Right ventricle myocardium inferior (tissue), 1 donor: Measurements from ENCODE around the gene IDH1. TPM values are rescaled to one million over a fixed set of nuclear protein-coding genes. Genes with fewer than 3 reads are reported as not detected.
"Not testable (repeated sequence)": the region's sequence is repeated elsewhere in the genome, so short reads cannot be mapped to it uniquely, and the experiment has no call there.

Experiments
- ATAC-seq: fragments of 200-7000 bp; cut with Tn5 transposase; one replicate; pipeline ENCODE4 v1.9.1; 2020; ENCODE audit warnings: mild to moderate bottlenecking, moderate library complexity
- DNase-seq: peaks from one replicate; pipeline ENCODE4 v3.0.0; 2021; ENCODE audit errors: missing footprints
- intact Hi-C: fragments of 100-400 bp; cut with DNase I; formaldehyde crosslinking; loops from one replicate; pipeline ENCODE4 v1.11.0; 2022
- total RNA-seq: library from RNA; stranded (reverse); fragmentation: NEBNext Ultra II Directional; extraction: Animal tissue kit (Norgen Biotek cat#: 25700); gene quantifications from one replicate; pipeline ENCODE4 v1.2.1, GENCODE V29; 2021
- donor health status: DM: no; HTN: yes; CAD: no; lungs with severe emphysema.

IDH1 gene
- total RNA-seq, 1 donor from 2014 or later: 52.4 TPM

GRCh38 chr2:208265801-208266552, 11.1 kb upstream of the IDH1 start, which contains the start of gene PIKFYVE:
TSS of gene PIKFYVE (plus strand) at chr2:208266255. CDS start at chr2:208271520, 5,265 bp downstream.
- DNase-seq: peak; percentile 96
- intact Hi-C loops: loop anchor here (1.0 to 5.0 kb wide), 2 partner anchors 12 to 56 kb away; no protein-coding TSS in a partner anchor

GRCh38 chr2:208265371-208265800, 10.5 kb upstream of the IDH1 start:
- intact Hi-C loops: loop anchor here (5.0 kb wide), 1 partner anchor 57 kb away; no protein-coding TSS in a partner anchor
- no peak for DNase-seq
- peak; percentile 35 for ATAC-seq

More at GRCh38 chr2:208265801-208266552, 11.1 kb upstream of the IDH1 start, which contains the start of gene PIKFYVE:
- peak; percentile 98 for ATAC-seq

DNA sequence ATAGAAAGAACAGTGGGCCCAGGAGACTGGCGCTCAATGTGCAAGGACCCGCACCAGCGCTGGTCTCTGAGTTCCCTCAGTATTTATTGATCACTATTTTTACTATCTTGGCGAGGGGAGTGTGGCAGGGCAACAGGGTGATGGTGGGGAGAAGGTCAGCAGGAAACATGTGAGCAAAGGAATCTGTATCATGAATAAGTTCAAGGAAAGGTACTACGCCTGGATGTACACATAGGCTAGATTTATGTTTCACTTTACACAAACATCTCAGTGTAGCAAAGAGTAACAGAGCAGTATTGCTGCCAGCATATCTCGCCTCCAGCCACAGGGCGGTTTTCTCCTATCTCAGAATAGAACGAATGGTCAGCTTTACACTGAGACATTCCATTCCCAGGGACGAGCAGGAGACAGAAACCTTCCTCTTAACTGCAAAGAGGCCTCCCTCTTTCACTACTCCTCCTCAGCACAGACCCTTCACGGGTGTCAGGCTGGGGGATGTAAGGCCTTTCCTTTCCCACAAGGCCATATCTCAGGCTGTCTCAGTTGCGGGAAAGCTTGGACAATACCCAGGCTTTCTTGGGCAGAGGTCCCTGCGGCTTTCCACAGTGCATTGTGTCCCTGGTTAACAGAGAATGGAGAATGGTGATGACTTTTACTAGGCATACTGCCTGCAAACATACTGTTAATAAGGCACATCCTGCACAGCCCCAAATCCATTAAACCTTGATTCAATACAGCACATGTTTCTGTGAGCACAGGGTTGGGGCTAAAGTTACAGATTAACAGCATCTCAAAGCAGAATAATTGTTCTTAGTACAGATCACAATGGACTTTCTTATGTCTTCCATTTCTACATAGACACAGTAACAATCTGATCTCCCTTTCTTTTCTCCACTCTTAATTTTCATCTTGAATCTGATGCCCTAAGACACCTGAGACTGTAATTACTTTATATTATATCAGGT, 2.3 kb upstream of the IDH1 start:
- ATAC-seq: not testable (repeated sequence)
- intact Hi-C loops: loop anchor here (5.0 kb wide), 1 partner anchor 80 kb away; no protein-coding TSS in a partner anchor

DNA sequence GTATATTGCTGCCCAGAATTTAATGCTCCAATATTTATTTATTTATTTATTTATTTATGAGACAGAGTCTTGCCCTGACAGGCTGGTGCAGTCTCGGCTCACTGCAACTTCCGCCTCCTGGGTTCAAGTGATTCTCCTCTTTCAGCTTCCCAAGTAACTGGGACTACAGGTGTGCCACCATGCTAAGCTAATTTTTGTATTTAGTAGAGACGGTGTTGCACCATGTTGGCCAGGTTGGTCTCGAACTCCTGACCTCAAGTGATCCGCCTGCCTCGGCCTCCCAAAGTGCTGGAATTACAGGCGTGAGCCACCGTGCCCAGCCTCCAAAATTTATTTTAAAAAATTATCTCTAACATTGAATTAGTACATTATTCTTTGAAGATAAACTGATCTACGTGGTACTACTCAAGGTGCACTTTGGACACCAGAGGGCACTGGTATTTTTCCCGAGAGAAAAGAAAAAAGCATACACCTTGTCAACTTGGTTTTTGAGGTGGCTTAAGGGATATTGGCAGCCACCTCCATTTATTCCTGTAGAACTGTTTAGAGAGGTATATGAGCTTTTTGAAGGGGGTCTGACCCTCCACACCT, 1.4 kb upstream of the IDH1 start:
- DNase-seq: no peak
- intact Hi-C loops: loop anchor here (5.0 kb wide), 1 partner anchor 79 kb away; no protein-coding TSS in a partner anchor
- ATAC-seq: no peak

More for the DNA sequence above, 2.3 kb upstream of the IDH1 start:
- DNase-seq: not testable (repeated sequence)

- DNase-seq: no peak
- no peak for ATAC-seq
- intact Hi-C loops: loop anchor here (5.0 kb wide), 1 partner anchor 78 kb away; no protein-coding TSS in a partner anchor
Measured at GRCh38 chr2:208255557-208256106, 761 bp upstream of the IDH1 start.

DNA sequence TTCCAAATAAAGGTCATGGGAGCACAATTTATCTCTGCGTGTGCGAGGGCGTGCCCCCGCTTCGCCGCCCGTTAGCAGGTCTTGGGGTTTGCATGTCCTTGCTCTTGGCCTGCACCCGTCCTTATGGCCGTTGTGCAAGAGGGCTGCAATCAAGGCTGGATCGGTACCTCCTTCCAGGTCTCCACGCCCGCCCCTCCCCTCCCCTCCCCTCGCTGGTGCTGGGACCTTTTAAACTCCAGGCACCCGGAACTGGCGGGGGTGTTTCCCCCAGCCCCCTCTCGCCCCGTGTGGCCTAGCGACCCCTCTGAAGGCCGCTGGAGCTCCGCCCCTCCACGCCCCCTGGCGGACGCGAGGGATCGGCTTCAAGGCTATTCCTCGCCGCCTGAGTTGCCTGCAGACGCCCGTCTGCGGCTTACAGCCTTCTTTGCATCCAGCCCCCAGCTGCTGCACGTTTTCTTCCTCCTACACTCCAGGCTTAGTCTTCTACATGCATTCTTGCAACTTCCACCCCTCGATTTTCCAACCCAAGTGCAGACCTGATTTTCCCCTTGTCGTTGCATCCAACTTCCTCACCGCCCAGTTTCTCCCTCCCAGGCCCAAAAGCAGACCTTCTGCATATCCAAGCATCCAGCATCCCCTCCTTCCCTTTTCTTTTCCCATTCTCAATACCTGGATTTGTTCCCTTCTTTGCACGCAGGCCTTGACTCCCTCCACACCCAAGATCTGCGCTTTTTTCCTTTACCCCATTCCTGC, 577 bp downstream of the IDH1 start:
- intact Hi-C loops: loop anchor here (1.0 kb wide), 1 partner anchor 12 kb away; the partner anchor contains the start of gene PIKFYVE
- DNase-seq (peak; percentile 92), ATAC-seq (peak; percentile 84)

DNA sequence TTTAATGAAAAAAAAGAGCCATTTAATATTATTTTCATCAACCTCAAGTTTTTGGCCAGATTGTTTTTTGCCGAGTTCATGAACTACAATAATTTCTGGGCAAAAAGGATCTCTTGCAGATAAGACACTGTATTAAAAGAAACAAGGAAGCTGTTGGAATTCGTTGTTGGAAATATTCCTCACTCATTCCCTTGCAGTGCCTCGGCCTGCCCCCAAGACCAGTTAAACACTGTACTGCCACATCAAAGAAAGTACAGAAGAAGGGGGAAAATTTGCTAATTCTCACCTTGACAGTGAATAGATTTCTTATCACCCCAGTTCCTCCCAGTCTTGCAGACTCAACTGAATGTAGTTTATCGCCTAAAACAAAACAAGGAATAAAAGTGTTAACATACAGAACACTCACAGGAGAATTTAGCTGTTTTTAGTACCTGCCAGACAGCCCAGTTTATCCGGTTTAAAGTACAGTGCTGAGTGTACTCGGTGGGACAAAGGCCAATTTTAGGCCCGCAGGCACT, 1.2 kb downstream of the IDH1 start:
- ATAC-seq (no peak), DNase-seq (no peak)
- intact Hi-C loops: loop anchor here (1.0 kb wide), 1 partner anchor 13 kb away; the partner anchor contains the start of gene PIKFYVE

DNA sequence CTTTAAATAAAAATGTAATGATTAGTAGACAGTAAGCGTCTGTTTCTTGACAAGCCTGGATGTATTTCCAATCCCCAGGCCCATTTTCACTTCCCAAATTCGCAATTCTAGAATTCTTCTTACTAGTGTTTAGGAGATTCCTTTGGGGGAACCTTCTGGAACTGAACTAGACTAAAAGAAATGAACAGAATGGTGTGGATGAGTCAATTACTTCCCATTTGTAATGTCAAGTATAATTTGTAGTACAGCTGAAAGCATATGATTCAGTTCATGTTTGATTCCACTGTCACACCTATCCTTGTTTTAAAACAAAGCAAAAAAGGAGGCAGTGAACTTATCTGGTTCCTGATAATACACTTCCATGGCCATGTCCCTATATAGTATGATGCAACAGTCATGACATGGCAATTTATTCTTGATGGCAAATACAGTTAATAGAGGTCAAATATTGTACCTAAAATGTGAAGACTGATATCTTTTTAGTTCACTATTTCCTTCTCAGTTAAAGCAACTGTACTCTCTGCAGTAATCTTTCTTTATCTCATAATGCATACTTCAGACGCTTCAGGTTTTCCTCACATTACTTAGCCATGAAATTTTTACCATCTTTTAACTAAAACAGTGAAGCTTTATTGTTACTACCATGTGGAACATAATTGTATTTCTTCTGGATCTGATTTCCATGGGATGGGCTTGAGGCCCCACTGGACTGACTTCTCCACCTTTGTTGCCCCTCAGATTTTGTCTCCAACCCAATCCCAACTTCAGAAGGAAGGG, 2.0 kb downstream of the IDH1 start:
- intact Hi-C loops: no loop called here
- no peak for ATAC-seq
- no peak for DNase-seq

- ATAC-seq (no peak), DNase-seq (no peak)
- intact Hi-C loops: no loop called here
Measured at GRCh38 chr2:208251098-208251497, 3.8 kb downstream of the IDH1 start.

DNA sequence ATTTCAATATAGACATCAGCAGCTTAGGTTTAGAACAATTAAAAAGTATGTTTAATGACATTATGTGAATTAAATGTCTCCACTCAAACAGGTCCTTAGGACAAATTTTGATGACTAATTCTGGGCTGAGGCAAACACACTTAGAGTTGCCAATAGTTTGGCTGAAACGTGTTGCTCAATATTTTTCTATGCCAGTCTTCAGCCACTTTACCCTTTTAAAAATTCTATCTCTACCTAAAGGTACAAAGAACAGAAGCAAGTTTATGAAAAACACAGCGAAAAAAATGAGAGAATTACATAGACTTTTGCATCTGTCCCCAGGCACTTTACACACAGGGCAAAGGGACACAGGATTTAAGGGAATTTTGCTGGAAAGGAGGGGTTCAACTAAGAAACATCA, 4.5 kb downstream of the IDH1 start:
- ATAC-seq (no peak), DNase-seq (no peak)
- intact Hi-C loops: no loop called here

GRCh38 chr2:208249296-208249695, 5.6 kb downstream of the IDH1 start:
- DNase-seq (no peak), ATAC-seq (no peak)
- intact Hi-C loops: no loop called here

DNA sequence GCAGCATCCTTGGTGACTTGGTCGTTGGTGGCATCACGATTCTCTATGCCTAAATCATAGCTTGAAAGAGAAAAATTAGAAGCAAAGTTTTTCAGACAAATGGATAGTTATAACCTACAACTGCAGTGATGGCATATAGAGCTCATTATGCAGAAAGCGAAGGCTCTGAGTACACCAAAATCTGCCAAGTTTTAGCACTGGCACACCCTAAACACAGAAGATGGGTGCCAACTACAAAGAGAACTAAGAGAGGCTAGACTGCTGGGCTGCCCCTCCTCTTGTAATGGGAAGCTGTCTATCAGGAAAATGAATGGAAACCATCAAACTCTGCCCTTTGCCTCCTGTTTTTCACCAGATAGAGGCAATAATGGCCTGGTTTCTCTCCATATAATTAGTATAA, 6.3 kb downstream of the IDH1 start:
- ATAC-seq: no peak
- intact Hi-C loops: no loop called here

DNA sequence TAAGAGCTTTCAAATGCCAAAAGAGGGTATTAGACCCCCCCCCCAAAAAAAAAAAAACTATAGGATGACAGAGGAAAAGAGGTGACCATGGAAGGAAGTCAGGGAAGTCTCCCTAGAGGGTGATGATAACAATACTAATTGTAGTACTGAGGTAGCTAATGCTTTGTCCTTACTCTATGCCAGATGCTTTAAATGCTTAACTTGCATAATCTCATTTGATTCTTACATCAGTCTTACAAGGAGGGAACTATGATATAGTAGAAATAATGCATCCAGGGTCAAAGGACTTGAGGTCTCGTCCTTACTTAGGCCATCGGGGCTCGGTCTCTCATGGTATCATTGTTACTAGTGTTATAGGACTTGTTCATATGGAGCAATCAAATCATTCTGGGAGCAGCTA, 9.1 kb downstream of the IDH1 start:
- DNase-seq (no peak), ATAC-seq (no peak)
- intact Hi-C loops: no loop called here

More for the DNA sequence above, 6.3 kb downstream of the IDH1 start:
- DNase-seq: no peak

DNA sequence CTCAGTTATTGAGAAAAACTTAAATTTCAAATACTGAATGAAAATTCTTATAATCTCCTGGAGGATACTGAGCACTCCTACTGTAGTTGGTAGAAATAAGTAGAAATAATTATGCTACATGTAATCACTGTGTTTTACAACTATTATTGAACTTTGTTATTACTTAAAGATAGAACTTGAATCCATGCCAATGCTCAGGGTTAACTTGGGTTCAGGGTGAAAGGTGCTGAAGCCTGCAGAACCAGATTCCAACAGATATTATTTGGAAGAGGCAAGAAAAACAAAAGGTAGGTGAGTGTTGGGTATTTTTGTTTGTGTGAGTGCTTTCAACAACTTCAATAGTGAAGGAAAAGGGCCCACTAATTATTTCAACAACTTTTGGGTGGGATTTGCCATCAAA, 10.4 kb downstream of the IDH1 start:
- no peak for ATAC-seq
- intact Hi-C loops: no loop called here
- no peak for DNase-seq

DNA sequence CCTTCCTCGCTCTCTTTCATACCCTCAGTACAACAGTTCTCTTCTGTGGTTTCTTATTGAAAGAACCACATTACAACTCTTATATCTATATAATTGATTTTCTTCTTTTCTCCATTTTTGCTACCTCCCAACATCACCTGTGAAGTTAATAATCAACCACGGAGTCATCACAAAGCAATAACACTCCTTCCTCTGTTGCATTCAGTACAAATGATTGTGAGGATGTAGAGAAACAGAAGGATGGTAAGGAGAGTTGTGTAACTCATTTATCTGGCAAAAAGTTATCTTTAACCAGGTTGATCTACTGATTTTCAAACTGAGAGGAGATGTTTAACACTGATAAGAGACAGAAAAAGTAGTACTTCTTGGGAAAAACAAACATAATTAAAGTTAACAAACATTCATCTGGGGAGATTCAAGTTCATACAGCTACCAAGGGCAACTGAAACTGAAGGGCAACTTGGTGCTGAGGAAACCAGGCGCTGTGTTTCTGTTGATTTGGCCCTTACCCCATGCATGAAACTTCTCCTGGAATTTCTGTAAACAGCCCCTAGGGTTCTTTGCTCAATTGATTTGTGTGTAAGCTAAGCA, 14.2 kb downstream of the IDH1 start:
- ATAC-seq (no peak), DNase-seq (no peak)
- intact Hi-C loops: no loop called here

DNA sequence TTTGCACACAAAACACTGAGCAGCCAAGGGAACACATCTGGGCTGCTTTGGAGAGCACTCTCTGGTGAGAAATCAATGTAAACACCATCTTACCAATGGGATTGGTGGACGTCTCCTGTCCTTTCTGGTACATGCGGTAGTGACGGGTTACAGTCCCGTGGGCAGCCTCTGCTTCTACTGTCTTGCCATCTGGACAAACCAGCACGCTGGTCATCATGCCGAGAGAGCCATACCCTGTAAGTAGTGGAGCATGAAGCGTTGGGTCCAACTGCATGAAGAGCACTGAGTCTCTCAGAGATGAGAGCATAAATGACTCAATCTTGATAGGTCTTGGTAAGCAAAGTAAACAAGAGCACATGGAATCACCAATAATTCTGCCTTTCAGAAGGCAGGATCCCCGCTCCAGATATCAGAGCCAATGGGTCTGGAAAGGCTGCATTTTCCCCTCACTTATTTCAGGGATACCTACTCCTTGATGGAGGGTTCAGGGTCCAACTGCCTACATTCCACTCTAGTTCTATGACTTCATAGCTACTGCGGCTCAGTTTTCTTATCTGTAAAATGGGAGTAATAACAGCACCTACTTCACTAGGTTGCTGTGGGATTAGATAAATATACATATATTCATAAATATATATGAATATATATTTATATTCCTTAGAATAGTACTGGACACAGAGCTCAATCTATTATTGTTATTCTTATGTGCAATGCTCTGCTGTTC, 14.9 kb downstream of the IDH1 start:
- DNase-seq (no peak), ATAC-seq (no peak)
- intact Hi-C loops: no loop called here
